H9 (cell line): Measurements from ENCODE around the gene GLRX3. TPM values are rescaled to one million over a fixed set of nuclear protein-coding genes. Genes with fewer than 3 reads are reported as not detected.

Source experiments
- DNase-seq: peaks from one replicate; pipeline ENCODE4 v3.0.0-alpha.2; 2017
- H2AFZ ChIP-seq: one replicate; pipeline ENCODE4 v1.6.1; 2013; ENCODE audit warnings: mild to moderate bottlenecking, low read length, control low read depth, moderate library complexity
- H2AK5ac ChIP-seq: 2 replicates; pipeline ENCODE4 v1.6.1; 2013; ENCODE audit warnings: low read length, control low read depth, mixed read lengths; ENCODE audit not compliant: insufficient read length
- H2BK120ac ChIP-seq: one replicate; pipeline ENCODE4 v1.6.1; 2013; ENCODE audit warnings: low read depth, mild to moderate bottlenecking, low read length, control low read depth, inconsistent platforms; ENCODE audit not compliant: poor library complexity, severe bottlenecking
- H2BK12ac ChIP-seq: 2 replicates; pipeline ENCODE4 v1.6.1; 2013; ENCODE audit warnings: low read length, control low read depth, mixed read lengths, low read depth; ENCODE audit not compliant: insufficient read length
- H2BK15ac ChIP-seq: 2 replicates; pipeline ENCODE4 v1.6.1; 2013; ENCODE audit warnings: low read depth, low read length, control low read depth
- H2BK20ac ChIP-seq: one replicate; pipeline ENCODE4 v1.6.1; 2013; ENCODE audit warnings: low read depth, mild to moderate bottlenecking, low read length, control low read depth, inconsistent platforms; ENCODE audit not compliant: poor library complexity, severe bottlenecking
- H2BK5ac ChIP-seq: 2 replicates; pipeline ENCODE4 v1.6.1; 2013; ENCODE audit warnings: low read length, control low read depth, mixed read lengths; ENCODE audit not compliant: insufficient read length
- H3K14ac ChIP-seq: 2 replicates; pipeline ENCODE4 v1.6.1; 2013; ENCODE audit warnings: low read length, control low read depth; ENCODE audit not compliant: insufficient read depth
- H3K18ac ChIP-seq: 2 replicates; pipeline ENCODE4 v1.6.1; 2013; ENCODE audit warnings: low read depth, mild to moderate bottlenecking, mixed read lengths, low read length, control low read depth; ENCODE audit not compliant: insufficient read length
- H3K23ac ChIP-seq: 2 replicates; pipeline ENCODE4 v1.6.1; 2013; ENCODE audit warnings: low read length, control low read depth, mixed read lengths, low read depth; ENCODE audit not compliant: insufficient read length
- H3K23me2 ChIP-seq: 2 replicates; pipeline ENCODE4 v1.6.1; 2013; ENCODE audit warnings: low read depth, mild to moderate bottlenecking, mixed read lengths, low read length, control low read depth; ENCODE audit not compliant: insufficient read length, poor library complexity, severe bottlenecking
- H3K27ac ChIP-seq: 2 replicates; pipeline ENCODE4 v1.5.1; 2013; ENCODE audit warnings: low read length, control low read depth, mixed read lengths, low read depth; ENCODE audit not compliant: insufficient read length
- H3K27me3 ChIP-seq: 2 replicates; pipeline ENCODE4 v1.6.1; 2013; ENCODE audit warnings: low read length, control low read depth, inconsistent platforms; ENCODE audit not compliant: insufficient read depth
- H3K4ac ChIP-seq: 2 replicates; pipeline ENCODE4 v1.6.1; 2013; ENCODE audit warnings: low read depth, mild to moderate bottlenecking, control low read depth, inconsistent platforms, low read length, moderate library complexity
- H3K4me1 ChIP-seq: 2 replicates; pipeline ENCODE4 v1.6.1; 2013; ENCODE audit warnings: low read length, control low read depth, inconsistent platforms; ENCODE audit not compliant: insufficient read depth
- H3K4me2 ChIP-seq: 2 replicates; pipeline ENCODE4 v1.6.1; 2013; ENCODE audit warnings: low read length, control low read depth, mixed read lengths; ENCODE audit not compliant: insufficient read length, insufficient read depth
- H3K56ac ChIP-seq: 2 replicates; pipeline ENCODE4 v1.6.1; 2013; ENCODE audit warnings: low read depth, mild to moderate bottlenecking, mixed read lengths, low read length, control low read depth; ENCODE audit not compliant: insufficient read length
- H3K79me1 ChIP-seq: 2 replicates; pipeline ENCODE4 v1.6.1; 2013; ENCODE audit warnings: low read depth, mild to moderate bottlenecking, moderate library complexity, low read length, control low read depth, inconsistent platforms; ENCODE audit not compliant: insufficient read depth, poor library complexity, severe bottlenecking
- H3K79me2 ChIP-seq: 2 replicates; pipeline ENCODE4 v1.6.1; 2013; ENCODE audit warnings: low read length, control low read depth, inconsistent platforms; ENCODE audit not compliant: insufficient read depth
- H3K9ac ChIP-seq: 2 replicates; pipeline ENCODE4 v1.6.1; 2013; ENCODE audit warnings: low read length, control low read depth, mixed read lengths; ENCODE audit not compliant: insufficient read length; ENCODE audit errors: extremely low read depth
- H3K9me3 ChIP-seq: one replicate; pipeline ENCODE4 v1.6.1; 2013; ENCODE audit warnings: low read depth, low read length, inconsistent platforms; ENCODE audit not compliant: control insufficient read depth
- H3T11ph ChIP-seq: one replicate; pipeline ENCODE4 v1.6.1; 2013; ENCODE audit warnings: mild to moderate bottlenecking, low read length, control low read depth, inconsistent platforms
- H4K20me1 ChIP-seq: one replicate; pipeline ENCODE4 v1.6.1; 2013; ENCODE audit not compliant: control insufficient read depth, insufficient read length, insufficient read depth
- H4K5ac ChIP-seq: 2 replicates; pipeline ENCODE4 v1.6.1; 2013; ENCODE audit warnings: low read depth, mild to moderate bottlenecking, mixed read lengths, low read length, control low read depth; ENCODE audit not compliant: insufficient read length
- H4K8ac ChIP-seq: replicated peaks from 2 replicates; pipeline ENCODE4 v1.6.1; 2013; ENCODE audit warnings: low read length, control low read depth, mixed read lengths, low read depth; ENCODE audit not compliant: insufficient read length
- H4K91ac ChIP-seq: 2 replicates; pipeline ENCODE4 v1.6.1; 2013; ENCODE audit warnings: low read depth, mild to moderate bottlenecking, moderate library complexity, mixed read lengths, low read length, control low read depth; ENCODE audit not compliant: insufficient read length
- H3K27ac Mint-ChIP-seq, 3 experiments: 2 replicates in 2 of 3; 3 replicates in 1 of 3; pipeline ENCODE4 v1.8.0; 2020 to 2021; ENCODE audit warnings: mixed read lengths in 3 of 3, mild to moderate bottlenecking in 1 of 3, moderate library complexity in 1 of 3
- H3K27me3 Mint-ChIP-seq: 2 replicates; pipeline ENCODE4 v1.8.0; 2021; ENCODE audit warnings: low read depth, mild to moderate bottlenecking, moderate library complexity, mixed read lengths
- H3K36me3 Mint-ChIP-seq, 3 experiments: 2 replicates in 2 of 3; 3 replicates in 1 of 3; pipeline ENCODE4 v1.8.0; 2020 to 2021; ENCODE audit warnings: low read depth in 3 of 3, mixed read lengths in 3 of 3; ENCODE audit not compliant: insufficient read depth in 1 of 3
- H3K4me1 Mint-ChIP-seq, 2 experiments: 2 replicates each; pipeline ENCODE4 v1.8.0; 2020; ENCODE audit warnings: mixed read lengths in 2 of 2
- H3K4me3 Mint-ChIP-seq, 2 experiments: 2 replicates in 1 of 2; 3 replicates in 1 of 2; pipeline ENCODE4 v1.8.0; 2020 to 2021; ENCODE audit warnings: mild to moderate bottlenecking in 2 of 2, mixed read lengths in 2 of 2, moderate library complexity in 1 of 2
- H3K9me3 Mint-ChIP-seq, 2 experiments: 2 replicates in 1 of 2; 3 replicates in 1 of 2; pipeline ENCODE4 v1.8.0; 2020; ENCODE audit warnings: mild to moderate bottlenecking in 2 of 2, mixed read lengths in 2 of 2, moderate library complexity in 1 of 2
- CTCF ChIP-seq: fragments of 200-600 bp; sonication (generic); conservative IDR thresholded peaks from 3 replicates; pipeline ENCODE4 v1.8.0; 2021; ENCODE audit warnings: antibody characterized with exemption, mild to moderate bottlenecking
- WGBS: extraction: QIAGEN DNeasy Blood & Tissue Kit; methylation state at CpG from one replicate; pipeline ENCODE4 v1.1.7; 2013; ENCODE audit warnings: missing lambda C conversion rate, low lambda C conversion rate, mixed read lengths; ENCODE audit not compliant: insufficient read length; ENCODE audit errors: extremely low coverage; 5-methylcytosine and 5-hydroxymethylcytosine counted together
- total RNA-seq: library from RNA; stranded (reverse); gene quantifications from 2 replicates; pipeline ENCODE4 v1.2.1, GENCODE V29; 2021

The GLRX3 gene
- total RNA-seq, 1 experiment from 2014 or later = 139 TPM

GRCh38 chr10:130202984-130203621, 66.9 kb downstream of the GLRX3 start:
- H3K79me1 ChIP-seq = no peaks in the 10 kb centered on the region
- Mint-ChIP-seq H3K4me3 (no peak overlapping the region), H3K27ac (no peak overlapping the region), H3K27me3 (peaks cover 4% of the 10 kb centered on the region; the same call in 1 of the 2 replicates), H3K9me3 (no peaks in the 10 kb centered on the region), H3K4me1 (no peaks in the 10 kb centered on the region), H3K36me3 (no peaks in the 10 kb centered on the region; a peak in 1 of 7 replicates)
- no peak overlapping the region for H3T11ph ChIP-seq
- no peak overlapping the region for H3K18ac ChIP-seq
- no peak overlapping the region for H4K91ac ChIP-seq
- H3K9ac ChIP-seq = no peak overlapping the region
- H3K23ac ChIP-seq = no peak overlapping the region
- no peak overlapping the region for H2BK20ac ChIP-seq
- no peak overlapping the region for H3K4me2 ChIP-seq
- H4K20me1 ChIP-seq = no peaks in the 10 kb centered on the region
- H2BK15ac ChIP-seq = no peak overlapping the region
- no peaks in the 10 kb centered on the region for H3K27me3 ChIP-seq
- H3K9me3 ChIP-seq = no peaks in the 10 kb centered on the region
- no peak overlapping the region for H2BK12ac ChIP-seq
- H3K23me2 ChIP-seq = no peaks in the 10 kb centered on the region
- H4K5ac ChIP-seq = no peak overlapping the region
- H2AK5ac ChIP-seq = no peak overlapping the region
- no peak overlapping the region for H4K8ac ChIP-seq
- no peaks in the 10 kb centered on the region for H3K4me1 ChIP-seq
- H3K27ac ChIP-seq = no peak overlapping the region
- H2AFZ ChIP-seq = no peak overlapping the region
- no peak overlapping the region for H3K4ac ChIP-seq
- H3K79me2 ChIP-seq = no peaks in the 10 kb centered on the region
- no peak for TF ChIP-seq CTCF
- WGBS = no CpG with 5 or more reads among the region's 29 CpGs
- H3K14ac ChIP-seq = peak overlapping the region; percentile 24; the same call in 1 of the 2 replicates
- H3K56ac ChIP-seq = no peak overlapping the region
- no peak for DNase-seq
- H2BK5ac ChIP-seq = no peak overlapping the region
- H2BK120ac ChIP-seq = no peak overlapping the region
